Fibroblast of the aortic adventitia (primary cell): Measurements from ENCODE around the gene FAM20C. TPM values are rescaled to one million over a fixed set of nuclear protein-coding genes. Genes with fewer than 3 reads are reported as not detected.

Source experiments
- DNase-seq: peaks from one replicate; pipeline ENCODE4 v3.0.0-alpha.2; 2010; ENCODE audit warnings: low read depth
- H3K4me3 ChIP-seq: 2 replicates; pipeline ENCODE4 v1.5.1; 2011; ENCODE audit warnings: low read depth, mild to moderate bottlenecking, control low read depth, low read length, moderate library complexity
- CTCF ChIP-seq: IDR thresholded peaks from 2 replicates; pipeline ENCODE4 v1.5.1; 2011; ENCODE audit warnings: mild to moderate bottlenecking, low read length, control low read depth, inconsistent platforms; ENCODE audit not compliant: insufficient read depth
- total RNA-seq: library from RNA; depleted of rRNA; stranded (reverse); fragments of >200 nt; gene quantifications from 2 replicates; pipeline ENCODE4 v1.2.3, GENCODE V29; 2012; ENCODE audit warnings: low replicate concordance

Gene FAM20C
- total RNA-seq, 1 donor = 55.5 TPM

GRCh38 chr7:251446-252175, 59.2 kb downstream of the FAM20C start:
- no peak for TF ChIP-seq CTCF
- H3K4me3 ChIP-seq = no peak overlapping the region
- DNase-seq = no peak

- no peak for DNase-seq
- TF ChIP-seq CTCF = no peak
- no peak overlapping the region for H3K4me3 ChIP-seq
Observed at GRCh38 chr7:252216-252965, 60.0 kb downstream of the FAM20C start.

- no peak for DNase-seq
- no peak overlapping the region for H3K4me3 ChIP-seq
- TF ChIP-seq CTCF = no peak
Observed at GRCh38 chr7:252981-253380, 60.6 kb downstream of the FAM20C start.

- TF ChIP-seq CTCF = no peak
- DNase-seq = no peak
- no peak overlapping the region for H3K4me3 ChIP-seq
Observed at GRCh38 chr7:253581-254336, 61.4 kb downstream of the FAM20C start.

- TF ChIP-seq CTCF = no peak
Observed at GRCh38 chr7:254337-255037, 62.1 kb downstream of the FAM20C start.

GRCh38 chr7:255038-255435, 62.7 kb downstream of the FAM20C start:
- no peak for DNase-seq
- no peak overlapping the region for H3K4me3 ChIP-seq
- no peak for TF ChIP-seq CTCF

More at GRCh38 chr7:254337-255037, 62.1 kb downstream of the FAM20C start:
- no peak overlapping the region for H3K4me3 ChIP-seq
- no peak for DNase-seq
